Mammary epithelial cell (primary cell): ENCODE measurements around the gene TCF12.

Experiments
- EZH2 ChIP-seq: IDR thresholded peaks from 2 replicates; pipeline ENCODE4 v1.6.1; 2012; ENCODE audit warnings: low read length, inconsistent platforms, borderline replicate concordance
- TF ChIP-seq, protein P1 (sequence below), 2 donors: IDR thresholded peaks in 1 of 2; conservative IDR thresholded peaks in 1 of 2; 2 replicates each; pipeline ENCODE4 v1.5.1; 2011 to 2012; ENCODE audit warnings: inconsistent platforms in 2 of 2, low read length in 2 of 2, mild to moderate bottlenecking in 2 of 2, control low read depth in 1 of 2, low read depth in 1 of 2; ENCODE audit not compliant: insufficient read depth in 1 of 2; ENCODE audit errors: extremely low read depth in 1 of 2

DNA sequence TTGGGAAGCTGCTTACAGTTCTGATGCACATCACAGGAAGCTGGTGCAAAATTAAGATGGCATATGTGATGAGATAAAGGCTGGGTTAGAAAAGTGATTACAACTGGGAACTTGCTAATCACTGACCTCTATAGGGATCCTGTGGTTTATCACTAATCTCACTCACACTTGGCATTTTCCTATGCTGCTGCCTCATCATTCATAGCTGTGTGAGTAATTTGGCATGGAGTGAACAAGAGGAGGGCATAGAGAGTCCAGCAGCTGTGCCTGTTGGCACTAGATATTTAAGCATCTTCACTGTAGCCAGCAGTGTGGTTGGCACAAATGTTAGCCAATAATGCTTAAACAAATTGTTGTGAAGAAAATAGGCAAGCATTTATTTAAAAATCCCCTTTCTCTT, 240.1 kb downstream of the TCF12 start:
- TF ChIP-seq, protein P1, sequence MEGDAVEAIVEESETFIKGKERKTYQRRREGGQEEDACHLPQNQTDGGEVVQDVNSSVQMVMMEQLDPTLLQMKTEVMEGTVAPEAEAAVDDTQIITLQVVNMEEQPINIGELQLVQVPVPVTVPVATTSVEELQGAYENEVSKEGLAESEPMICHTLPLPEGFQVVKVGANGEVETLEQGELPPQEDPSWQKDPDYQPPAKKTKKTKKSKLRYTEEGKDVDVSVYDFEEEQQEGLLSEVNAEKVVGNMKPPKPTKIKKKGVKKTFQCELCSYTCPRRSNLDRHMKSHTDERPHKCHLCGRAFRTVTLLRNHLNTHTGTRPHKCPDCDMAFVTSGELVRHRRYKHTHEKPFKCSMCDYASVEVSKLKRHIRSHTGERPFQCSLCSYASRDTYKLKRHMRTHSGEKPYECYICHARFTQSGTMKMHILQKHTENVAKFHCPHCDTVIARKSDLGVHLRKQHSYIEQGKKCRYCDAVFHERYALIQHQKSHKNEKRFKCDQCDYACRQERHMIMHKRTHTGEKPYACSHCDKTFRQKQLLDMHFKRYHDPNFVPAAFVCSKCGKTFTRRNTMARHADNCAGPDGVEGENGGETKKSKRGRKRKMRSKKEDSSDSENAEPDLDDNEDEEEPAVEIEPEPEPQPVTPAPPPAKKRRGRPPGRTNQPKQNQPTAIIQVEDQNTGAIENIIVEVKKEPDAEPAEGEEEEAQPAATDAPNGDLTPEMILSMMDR (conservative IDR thresholded peaks at IDR 0.05 in 1 of 2, IDR thresholded peaks at IDR 0.05 in 1 of 2; ENCODE audit: extremely low read depth in 1 of 2, insufficient read depth in 1 of 2, low read depth in 1 of 2, low read length in 2 of 2): peak in 1 of 2 donors; percentile 1
- TF ChIP-seq EZH2: no peak
